HL-60/S4 treated with phorbol 12-myristate 13-acetate at 8.2 ng/mL for 4 days and 3 days (cell line): ENCODE data around the gene PSMD9.
"Not testable (repeated sequence)": the region's sequence is repeated elsewhere in the genome, so short reads cannot be mapped to it uniquely, and the experiment has no call there.

Source experiments
- in situ Hi-C: fragments of 300-500 bp; cut with MboI; formaldehyde crosslinking; loops from 2 replicates; pipeline ENCODE4 v1.15.0; 2022; ENCODE audit warnings: low sequenced_read_pairs

The PSMD9 gene

DNA sequence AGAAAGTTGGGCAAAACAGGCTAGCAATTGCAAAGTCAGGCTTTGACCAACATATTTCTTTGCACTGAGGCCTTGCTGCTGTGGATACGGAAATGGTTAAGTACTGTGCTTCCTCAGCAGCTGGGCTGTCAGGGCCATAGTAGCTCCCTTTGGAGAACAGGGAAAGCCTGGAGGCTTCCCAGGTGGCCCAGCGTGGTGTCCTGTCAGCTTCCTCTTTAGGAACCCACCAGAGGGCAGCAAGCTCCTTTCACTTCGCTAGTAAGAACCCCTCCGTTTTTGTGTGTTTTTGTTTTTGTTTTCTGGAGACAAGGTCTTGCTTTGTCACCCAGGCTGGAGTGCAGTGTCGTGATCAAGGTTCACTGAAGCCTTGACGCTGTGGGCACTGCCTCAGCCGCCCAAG lies 28.1 kb downstream of the PSMD9 start:
- in situ Hi-C loops = no loop called here

DNA sequence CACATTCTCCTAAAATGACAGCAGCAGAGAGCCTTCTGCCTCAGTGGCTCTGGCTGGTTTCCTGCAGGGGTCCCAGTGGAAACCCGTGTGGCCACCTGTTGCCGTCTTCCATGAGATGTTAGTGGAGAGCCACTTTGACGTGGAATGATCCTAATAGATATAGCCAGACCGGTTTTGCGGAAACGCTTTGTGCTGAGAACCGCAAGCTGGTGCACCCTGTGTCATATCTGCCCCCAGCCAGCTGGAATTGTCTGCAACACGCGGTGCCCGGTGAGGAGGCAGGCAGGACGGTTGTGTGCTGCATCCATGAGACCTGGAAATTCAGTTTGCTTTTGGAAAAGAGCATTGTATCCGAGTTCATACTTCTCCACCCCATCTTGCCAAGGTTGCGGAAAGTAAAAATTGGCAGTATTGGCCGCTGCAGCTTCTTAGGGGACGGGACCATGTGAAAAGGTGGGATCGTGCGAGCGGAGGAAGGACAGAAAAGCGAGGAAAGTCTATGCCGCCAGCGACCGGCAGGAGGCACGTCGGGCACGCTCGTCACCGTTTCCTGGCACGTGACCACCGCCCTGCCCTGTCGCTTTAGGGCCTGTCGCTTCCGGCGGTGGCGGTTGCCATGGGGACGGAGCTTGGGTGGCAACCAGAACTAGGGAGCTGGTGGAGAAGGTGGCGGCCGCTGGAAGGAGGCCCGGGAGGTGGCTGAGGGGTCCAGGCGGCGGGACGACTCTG lies 29.5 kb downstream of the PSMD9 start, which contains the start of gene CFAP251:
CFAP251 (plus strand) TSS at position 643 of the 729 bp plus-strand sequence. CDS start 2,714 bp downstream, outside the sequence.
- in situ Hi-C loops = no loop called here

DNA sequence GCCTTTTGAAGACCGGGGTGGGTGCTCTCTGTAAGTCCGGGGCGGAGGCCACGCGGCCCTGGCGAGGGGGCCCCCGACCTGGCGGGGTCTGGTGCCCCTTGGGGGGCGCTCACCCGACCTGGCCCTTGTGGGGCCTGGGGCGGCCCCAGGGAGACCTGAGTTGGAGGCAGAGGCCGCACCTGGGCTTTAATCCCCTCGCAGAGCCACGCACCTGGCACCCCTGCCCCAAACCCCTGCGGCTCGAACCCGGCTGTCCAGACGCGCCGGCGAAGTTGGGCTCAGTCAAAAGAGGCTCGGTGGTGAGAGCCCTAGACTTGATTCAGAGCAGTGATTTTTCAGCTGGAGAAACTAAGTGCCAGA lies 30.1 kb downstream of the PSMD9 start:
- in situ Hi-C loops = no loop called here

DNA sequence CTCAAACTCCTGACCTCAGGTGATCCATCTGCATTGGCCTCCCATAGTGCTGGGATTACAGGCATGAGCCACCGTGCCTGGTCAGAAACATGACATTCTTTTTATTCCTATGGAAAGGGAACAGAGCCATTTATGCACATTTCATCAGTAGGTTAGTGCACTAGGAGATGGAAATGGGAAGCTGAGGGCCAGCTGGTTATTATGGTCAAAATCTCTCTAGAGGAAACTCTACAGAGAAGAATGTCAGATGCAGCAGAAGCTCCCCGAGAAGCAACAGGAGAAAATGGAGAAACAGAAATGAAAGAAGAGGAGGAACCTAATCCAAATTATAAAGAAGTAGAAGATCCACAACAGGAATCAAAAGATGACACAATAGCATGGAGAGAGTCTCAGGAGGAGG lies 32.5 kb downstream of the PSMD9 start:
- in situ Hi-C loops = no loop called here

DNA sequence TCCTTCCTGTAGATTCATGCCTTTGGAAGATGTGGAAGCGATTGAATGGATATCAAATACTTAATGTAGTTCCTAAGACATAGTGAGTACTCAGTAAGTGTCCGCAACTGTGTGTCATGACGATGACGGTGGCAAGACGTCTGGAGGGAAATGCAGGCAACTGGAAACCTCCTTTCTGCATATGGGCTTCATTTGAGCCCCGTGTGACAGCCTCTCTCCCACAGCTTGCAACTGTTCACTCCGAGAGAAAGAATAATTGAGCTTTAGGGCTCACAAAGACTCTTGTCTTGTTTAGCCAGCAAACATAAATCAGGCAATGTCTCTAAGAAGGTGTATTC lies 36.7 kb downstream of the PSMD9 start:
- in situ Hi-C loops = no loop called here

DNA sequence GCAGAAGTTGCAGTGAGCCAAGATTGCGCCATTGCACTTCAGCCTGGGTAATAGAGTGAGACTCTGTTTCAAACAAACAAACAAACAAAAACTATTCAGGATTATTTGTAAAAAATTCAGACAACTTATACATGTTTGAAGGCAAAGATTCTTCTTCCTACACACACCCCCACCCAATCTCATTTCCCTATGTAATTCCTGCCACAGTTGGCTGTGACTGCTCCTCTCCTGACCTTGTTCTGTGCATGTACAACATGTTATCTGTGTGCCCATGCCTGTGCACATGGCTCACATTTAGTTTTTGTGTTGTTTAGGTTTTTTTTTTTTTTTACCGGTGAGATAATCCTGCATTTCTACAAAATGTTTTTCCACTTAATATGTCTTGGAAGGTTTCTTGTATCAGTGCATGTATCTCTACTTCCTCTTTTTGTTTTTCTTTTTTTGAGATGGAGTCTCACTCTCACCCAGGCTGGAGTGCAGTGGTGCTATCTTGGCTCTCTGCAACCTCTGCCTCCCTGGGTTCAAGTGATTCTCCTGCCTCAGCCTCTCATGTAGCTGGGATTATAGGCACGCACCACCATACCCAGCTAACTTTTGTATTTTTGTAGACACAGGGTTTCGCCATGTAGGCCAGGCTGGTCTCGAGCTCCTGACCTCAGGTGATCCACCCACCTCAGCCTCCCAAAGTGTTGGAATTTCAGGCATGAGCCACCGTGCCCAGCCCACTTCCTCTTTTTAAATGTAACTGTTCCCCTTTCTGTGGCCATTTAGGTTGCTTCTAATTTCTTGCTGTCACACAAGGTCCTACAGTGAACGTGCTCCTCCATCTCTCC lies 38.5 kb downstream of the PSMD9 start:
- in situ Hi-C loops = no loop called here

DNA sequence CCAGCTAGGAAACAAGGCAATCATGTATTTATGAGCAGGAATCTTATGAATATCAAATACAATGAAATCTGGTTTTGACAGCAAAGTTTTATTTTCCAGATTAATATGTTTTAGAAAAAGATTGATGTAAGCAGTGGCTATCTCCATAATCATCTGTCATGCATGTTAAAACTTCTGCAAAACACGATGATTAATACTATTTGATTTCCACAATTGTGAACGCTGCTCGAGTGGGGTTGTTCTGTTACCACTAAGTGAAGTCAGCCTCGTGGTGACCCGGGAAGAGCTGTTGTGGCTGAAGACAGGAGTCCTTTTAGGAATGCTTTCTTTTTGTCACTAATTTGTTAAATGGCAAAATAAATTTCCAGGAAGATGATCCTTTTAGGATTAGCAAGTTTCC lies 39.2 kb downstream of the PSMD9 start:
- in situ Hi-C loops = no loop called here

DNA sequence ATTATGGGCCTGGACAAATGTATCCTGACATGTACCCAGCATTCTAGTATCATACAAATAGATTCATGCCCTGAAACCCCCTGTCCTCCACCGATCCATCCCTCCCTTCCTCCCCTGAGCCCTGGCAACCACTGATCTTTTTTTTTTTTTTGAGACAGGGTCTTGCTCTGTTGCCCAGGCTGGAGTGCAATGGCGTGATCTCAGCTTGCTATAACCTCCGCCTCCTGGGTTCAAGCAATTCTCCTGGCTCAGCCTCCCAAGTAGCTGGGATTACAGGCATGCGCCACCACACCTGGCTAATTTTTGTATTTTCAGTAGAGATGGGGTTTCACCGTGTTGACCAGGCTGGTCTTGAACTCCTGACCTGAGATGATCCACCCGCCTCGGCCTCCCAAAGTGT lies 41.0 kb downstream of the PSMD9 start:
- in situ Hi-C loops = not testable (repeated sequence)

DNA sequence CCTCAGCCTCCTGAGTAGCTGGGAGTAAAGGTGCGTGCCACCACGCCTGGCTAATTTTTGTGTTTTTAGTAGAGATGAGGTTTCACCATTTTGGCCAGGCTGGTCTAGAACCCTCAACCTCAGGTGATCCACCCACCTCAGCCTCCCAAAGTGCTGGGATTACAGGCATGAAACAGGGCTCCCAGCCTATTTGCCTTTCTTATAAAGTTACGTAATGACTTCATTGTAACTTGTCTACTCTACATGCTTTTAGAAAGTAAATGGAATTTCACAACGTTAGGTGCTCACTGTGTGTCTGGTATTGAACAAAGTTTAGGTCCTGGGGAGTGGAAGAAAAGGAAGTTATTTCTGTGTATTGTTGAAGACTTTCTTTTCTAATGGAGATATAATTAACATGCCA lies 42.3 kb downstream of the PSMD9 start:
- in situ Hi-C loops = no loop called here

DNA sequence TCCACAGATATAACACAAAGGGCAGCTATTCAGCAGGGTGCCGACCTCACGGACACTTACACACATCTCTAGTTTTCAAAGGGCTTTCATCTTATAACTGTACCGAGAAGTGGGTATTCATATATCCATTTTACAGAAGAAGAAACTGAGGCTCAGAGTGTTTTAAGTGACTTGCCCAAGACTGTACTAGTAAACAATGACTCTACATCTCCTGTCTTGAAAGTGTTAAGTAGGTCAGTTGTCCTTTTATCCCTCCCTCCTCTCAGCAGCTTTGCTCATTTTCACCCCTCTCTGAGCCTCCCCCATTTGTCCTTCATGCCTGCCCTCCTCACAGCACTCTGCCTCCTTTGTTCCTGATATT lies 43.6 kb downstream of the PSMD9 start:
- in situ Hi-C loops = no loop called here

DNA sequence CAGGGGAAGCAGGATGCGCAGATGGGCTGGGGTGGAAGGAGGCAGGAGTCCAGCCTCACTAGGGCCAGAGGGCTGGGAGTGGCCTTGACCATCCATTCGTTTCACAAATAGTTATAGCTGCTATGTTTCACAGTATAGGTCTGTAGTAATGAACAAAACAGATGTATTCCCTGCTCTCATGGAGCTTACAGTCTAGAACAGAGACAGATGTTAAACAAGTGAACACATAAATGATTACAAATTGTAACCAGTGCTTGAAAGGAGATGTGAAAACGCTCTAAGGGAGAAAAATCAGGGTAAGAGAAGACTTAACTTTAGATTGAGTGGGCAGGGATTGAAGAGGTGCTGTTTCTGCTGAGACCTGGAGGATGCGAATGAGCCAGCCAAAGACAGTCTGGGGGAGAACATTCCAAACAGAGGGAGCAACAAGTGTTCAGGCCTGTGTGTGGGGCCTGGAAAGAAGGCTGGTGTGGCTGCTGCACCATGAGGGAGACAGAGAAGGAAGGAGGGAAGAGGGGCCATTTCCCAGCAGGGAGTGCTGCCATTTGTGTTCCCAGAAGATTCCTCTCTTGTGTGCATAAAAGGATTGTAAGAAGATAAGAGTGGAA lies 44.4 kb downstream of the PSMD9 start:
- in situ Hi-C loops = no loop called here

DNA sequence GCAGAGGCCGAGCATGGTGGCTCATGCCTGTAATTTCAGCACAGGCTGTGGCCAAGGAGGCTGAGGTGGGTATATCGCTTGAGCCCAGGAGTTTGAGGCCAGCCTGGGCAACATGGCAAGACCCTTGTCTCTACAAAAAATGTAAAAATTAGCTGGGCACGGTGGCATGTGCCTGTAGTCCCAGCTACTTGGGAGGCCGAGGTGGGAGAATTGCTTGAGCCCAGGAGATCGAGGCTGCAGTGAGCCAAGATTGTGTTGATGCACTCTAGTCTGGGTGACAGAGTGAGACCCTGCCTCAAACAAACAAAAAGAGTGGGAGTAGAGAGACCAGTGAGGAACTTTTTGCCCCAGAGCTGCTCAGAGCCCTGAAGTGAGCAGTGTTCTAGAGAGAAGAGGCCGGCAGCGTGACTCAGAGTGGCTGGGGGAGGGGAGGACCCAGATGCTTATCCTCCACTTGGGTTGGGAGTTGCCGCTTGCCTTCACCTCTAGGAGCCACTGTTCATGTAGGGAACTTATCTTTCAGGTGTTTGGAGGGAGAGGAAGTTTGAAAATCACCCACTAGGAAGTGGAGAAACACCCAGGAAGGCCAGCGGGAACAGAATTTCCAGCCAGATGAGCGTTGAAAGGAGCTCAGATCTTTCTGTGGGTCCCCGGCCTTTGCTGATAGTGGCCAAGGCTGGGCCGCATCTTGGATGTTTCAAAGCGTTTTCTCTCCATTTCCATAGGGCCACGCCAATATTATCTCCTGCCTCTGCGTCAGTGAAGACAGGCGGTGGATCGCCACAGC lies 45.1 kb downstream of the PSMD9 start:
- in situ Hi-C loops = no loop called here

DNA sequence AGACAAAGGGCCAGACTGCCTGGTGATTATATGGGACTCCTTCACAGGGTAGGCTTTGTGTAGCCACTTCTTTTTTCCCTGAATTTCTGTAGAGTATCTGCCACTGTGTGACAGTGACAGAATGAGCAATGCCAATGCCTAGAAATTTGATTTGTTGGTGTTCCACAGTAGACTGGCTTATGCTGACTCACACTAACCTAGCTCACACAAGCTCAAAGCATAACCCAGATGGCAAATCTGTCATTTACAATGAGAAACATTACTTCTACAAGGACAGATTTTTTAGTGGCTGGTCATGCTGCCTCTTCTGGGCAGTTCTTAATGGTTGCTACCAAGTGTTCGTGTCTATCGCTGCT lies 45.7 kb downstream of the PSMD9 start:
- in situ Hi-C loops = no loop called here

DNA sequence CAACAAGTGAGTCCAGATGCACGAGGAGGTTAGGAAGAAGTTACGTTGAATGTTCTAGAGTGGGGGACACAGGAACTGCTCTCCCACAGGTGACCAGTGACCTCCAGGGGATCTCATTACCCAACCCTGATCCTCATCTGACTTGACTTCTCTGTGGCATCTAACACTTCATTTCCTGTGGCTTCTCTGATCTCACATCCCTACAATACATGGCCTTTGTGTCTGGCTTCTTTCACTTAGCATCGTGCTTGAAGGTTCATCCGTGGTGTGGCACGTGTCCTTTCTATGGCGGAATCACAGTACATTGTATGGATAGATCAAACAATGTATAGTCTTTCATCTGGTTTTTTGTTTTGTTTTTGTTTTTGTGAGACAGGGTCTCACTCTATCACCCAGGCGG lies 49.1 kb downstream of the PSMD9 start:
- in situ Hi-C loops = no loop called here

DNA sequence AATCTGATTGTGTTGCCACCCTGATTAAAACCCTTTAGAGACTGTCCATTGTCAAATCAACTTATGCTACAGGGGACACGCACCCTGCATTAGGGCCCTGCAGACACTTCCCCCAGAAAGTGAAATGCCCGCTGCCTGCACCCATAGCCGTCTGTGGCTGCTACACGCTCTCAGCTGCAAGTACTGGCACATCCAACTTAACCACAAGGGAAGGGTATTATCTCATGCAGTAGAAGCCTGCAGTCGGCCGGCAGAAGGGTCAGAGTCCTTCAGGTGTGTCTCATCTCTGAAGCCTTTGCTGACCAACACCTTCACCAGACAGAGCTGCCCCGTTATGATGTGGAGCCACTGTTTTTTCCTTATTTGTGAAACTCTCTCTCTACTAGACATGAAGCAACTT lies 50.6 kb downstream of the PSMD9 start:
- in situ Hi-C loops = no loop called here

DNA sequence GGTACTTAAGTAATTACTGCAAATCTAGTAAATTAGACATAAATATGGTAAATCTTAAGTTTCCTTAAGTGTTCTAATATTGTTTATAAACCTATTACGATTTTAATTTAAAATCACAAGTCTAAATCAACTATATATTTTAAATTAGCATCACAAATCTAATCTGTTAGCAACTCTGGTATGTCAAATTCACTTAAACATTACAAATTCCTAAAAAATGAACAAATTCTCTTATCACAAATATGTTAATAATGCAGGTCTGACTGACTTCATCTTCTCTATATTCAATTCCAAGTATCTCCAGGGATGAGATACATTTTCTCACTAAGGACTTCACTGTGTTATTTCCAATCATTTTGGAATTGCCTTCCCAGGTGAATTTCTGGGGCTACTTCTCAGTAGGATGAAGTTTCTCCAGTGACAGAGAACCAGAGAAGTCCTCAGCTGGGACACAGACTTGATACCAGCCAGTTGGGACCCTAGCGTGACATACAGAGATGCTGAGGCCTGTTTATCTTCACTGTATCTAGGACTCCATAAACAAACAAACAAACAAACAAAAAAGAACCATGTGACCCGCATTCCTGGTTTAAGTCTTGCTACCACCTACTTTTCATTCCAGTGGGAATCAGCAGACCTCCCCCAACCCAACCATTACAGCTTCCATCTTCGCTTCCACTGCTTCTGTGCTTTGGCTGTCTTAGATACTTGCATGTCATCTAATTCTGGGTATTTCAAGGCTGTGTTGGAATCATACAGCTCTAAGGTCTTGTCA lies 51.6 kb downstream of the PSMD9 start:
- in situ Hi-C loops = no loop called here

DNA sequence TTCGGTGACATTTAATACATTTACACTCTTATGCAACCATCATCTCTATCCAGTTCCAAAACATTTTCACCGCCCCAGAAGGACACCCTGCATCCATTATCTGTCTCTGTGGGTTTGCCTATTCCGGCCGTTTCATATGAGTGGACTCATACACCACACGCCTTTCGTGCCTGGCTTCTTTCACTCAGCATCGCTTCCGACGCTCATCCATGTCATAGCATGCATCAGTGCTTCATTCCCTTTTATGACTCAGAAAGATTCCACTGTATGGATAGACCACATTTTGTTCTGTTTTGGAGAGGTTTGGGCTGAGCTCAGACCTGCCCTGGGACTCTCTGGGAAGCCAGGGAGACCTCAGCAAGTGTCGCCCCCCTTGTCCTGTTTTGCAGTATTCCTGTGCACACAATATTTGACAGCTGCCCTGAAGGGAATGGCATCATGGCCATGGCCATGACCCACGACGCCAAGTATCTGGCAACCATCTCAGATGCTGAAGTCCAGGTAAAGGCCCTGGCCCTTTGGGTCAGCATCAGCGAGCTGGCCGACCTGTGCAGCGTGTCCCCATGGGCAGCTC lies 53.6 kb downstream of the PSMD9 start:
- in situ Hi-C loops = no loop called here

DNA sequence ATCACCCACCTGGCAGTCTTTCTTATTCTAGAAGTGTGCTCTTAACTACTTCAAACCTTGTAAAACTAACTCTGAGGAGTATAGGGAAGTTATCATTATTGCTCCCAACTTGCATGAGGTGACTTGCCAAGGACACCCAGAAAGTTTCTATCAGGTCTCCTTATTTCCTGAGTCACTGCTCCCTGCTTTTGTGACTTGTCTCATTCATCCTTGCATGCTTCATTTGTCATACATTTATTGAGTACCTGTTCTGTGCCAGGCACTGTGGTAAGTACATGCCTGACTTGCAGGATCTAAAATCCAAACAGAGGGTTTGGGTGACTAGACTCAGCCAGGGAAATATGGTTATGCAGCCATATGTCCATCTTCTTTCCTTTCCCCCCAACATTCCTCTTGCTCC lies 55.3 kb downstream of the PSMD9 start:
- in situ Hi-C loops = no loop called here

DNA sequence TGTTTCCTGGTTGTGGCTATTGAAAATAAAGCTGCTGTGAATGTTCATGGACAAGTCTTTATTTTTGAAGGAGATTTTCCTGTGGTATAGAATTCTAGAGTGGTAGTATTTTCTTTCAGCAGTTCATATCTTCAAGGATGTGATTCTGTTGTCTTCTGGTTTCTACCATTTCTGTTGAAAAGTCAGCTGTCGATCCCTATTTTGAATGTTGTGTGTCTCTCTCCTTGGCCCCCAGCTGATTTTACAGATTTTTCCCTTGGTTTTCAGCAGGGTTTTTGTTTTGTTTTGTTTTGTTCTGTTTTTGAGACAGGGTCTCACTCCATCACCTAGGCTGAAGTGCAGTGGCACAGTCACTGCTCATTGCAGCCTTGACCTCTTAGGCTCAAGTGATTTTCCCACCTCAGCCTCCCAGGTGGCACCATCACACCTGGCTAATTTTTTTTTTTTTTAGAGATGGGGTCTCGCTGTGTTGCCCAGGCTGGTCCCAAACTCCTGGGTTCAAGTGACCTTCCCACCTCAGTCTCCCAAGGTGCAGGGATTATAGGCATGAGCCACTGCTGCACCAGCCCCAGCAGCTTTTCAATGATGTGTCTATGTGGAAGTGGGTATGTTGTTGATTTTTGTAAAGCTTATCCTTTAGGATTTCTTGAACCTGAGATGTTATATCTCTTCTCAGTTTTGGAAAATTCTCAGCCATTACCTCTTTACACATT lies 57.9 kb downstream of the PSMD9 start:
- in situ Hi-C loops = no loop called here

DNA sequence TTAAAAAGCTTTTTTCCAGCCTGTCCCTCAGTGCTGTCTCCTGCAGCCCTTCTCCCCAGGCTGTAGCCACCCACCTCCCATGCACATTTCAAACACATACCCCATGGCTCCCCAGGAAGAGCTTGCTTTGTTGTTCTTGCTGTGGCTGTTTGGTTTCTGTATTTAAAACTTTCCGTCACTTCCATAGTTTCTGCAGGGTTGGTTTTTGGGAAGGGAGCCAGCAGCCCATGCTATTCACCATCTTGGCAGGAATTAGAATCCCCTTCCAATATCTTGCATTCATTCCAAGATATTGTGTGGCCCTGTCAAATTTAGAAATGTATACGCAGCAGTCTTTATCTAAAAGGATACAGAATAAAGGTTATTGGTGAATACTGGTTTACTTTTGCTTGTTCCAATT lies 59.4 kb downstream of the PSMD9 start:
- in situ Hi-C loops = no loop called here
